ENCODE data around the gene NDOR1.

NDOR1 gene

DNA sequence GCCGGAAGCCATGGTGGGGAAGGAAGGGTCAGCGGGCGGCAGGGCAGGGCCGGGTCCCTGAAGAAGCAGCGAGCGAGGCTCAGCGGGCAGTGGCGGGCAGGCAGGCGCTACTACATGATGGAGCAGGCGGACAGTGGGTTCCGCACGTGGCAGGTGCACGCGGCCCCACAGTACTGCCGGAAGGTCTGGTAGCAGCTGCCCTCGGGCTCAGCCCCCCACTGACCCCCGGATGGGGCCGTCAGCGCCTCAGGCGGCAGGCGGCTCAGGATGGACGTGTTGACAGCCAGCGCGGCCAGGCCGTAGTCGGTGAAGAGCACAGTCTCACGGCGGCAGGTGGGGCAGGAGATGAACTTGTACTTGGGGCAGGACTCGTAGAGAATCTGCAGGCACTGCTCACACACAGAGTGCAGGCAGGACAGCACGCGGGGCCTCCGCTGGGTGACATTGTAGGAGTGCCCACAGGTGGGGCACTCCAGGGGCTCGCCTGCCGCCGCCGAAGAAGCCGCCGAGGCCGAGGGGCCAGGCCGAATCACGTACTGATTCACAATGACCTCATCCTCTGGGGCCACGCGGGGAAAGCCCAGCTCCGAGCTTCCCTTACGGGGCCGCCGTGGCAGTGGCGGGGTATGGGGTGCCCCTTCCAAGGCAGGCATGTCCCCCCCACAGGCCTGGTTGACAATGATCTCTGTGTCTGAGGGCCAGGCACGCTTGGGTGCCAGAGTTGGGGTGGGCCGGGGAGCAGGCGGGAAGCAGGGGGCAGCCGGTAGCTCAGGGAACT, 15.0 kb downstream of the NDOR1 start:
- DNase-seq (ENCODE audit: low read depth, low spot score), result no peak

DNA sequence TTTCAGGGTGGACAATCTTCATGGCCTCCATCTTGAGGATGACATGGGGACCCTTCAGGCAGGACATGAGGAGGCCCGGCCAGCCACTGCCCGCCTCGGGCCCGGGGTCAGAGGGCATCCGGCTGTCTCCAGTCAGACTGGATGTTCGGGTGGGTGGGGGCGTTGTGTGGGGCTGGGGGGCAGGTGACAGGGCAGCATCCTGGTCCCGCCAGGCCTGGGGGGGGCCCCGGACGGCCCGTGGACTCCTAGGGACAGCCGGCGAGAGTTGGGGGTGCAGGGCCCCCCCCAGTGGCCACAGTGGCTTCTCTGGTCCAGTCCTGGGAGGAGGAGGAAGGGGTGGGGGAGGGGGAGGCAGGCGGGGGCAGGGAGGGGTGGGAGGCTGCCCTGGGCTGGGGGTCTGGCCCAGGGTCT, 15.6 kb downstream of the NDOR1 start:
- no peak for DNase-seq (ENCODE audit: low read depth, low spot score)

DNA sequence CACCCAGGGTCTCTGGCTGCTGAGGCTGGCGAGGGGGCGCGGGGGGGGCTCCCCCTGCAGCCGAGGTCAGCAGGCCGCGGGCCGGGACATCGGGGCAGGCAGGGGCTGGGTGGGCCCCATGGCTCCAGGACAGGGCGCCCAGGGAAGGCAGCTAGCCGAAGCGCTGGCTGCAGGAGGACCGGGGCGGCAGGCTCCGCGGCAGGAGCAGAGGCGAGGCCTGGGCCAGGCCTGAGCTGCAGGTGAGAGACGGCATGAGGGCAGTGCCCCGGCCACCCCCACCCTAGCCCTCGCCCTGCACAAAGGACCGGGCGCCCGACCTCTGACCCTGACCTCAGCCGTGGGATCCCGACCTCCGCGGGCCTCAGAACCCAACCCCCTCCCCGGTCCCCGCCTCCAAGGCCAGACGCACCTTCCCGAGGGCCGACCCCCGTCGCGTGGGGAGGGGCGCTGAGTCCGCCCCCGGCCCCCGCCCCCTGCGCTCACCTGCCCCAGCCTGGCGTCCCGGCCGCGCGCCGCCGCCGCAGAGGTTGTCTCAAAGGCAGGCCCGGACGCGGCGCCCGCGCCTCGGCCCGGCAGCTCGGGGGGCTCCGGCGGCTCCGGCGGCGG, 16.1 kb downstream of the NDOR1 start:
- DNase-seq (ENCODE audit: low read depth, low spot score), result no peak

DNA sequence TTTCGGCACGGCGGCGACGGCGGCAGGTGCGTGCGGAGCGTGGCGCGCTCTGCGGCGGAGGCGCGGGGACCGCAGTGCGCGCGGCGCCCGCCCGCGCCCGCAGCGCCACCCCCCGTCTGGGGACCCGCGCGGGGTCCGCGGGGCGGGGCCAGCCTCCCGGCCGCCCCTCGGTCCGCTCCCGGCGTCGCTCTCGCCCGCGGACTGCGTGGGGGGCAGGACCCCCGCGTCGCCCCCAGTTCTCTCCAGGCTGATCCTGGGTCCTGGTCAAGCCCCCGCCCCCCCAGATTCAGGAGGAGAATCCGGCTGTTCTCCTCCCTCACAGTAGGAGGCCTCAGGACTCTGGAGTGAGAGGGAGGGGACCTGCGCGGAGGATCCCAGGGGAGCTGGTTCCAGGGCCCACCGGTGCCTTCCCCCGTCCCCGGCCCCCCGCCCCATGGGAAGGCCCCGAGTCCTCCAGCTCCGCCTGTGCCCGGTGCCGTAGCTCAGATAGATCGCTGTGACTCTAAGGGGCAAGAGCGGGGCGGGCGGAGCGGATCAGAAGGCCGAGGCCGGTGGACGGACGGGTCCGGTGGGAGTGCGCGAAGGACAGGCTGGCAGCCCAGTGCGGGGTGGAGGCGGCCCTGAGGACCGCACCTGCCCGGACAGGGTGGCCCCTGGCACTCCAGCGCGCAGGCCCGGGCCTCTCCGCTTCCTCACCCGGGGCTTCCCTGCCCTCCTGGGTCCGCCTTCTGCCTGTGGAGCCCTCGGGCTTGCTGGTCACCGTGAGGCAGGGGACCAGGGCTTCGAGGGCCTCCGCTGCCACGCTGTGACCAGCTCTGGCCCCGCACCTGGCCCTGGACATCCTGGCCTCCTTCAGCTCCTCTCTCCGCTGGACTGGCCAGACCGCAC, 16.9 kb downstream of the NDOR1 start, which contains the start of gene RNF208:
RNF208 (minus strand) TSS at position 51 of the 888 bp plus-strand sequence. CDS start 1,028 bp downstream, outside the sequence.
- DNase-seq (ENCODE audit: low read depth, low spot score), result no peak

DNA sequence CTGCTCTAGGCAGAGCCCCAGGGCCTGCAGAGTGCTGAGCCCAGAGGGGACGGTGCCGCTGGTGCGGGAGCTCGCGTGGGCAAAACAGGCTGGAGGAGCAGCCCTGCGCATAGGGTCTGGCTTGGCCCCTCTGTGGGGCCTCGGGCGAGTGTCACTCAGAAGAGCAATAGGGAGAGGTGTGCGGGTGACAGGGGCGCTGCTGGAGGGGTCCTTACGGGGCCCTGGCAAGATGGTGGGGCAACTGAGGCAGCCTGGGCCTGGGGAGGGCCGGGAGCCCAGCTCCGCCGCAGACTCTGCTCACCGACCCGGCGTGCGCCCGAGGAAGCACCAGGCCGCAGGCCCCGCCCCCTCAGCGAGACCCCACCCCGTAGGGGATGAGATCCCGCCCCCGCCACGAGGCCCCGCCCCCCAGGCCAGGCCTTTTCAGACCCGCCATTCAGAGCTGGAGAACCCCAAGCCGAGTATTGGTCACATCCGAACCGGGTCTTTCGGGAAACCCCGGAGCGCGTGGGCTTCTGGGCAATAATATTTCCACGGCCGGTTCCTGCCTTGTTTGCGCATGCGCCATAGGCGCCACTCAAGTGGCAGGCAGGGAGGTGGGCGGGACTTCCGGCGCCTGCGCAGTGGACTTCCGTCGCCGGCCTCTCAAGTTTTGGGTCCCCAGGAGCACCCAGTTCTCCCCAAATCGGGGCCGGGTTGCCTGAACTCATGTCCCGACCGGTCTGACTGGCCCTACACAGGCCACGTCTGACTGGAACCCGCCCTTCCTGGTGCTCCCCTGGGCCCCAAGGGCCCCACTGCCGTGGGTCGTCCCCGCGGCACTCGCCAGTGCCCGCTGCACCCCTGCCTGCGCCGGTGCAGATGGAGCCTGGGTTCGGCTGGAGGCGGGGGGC, 17.8 kb downstream of the NDOR1 start:
- peak; percentile 91 for DNase-seq (ENCODE audit: low read depth, low spot score)

DNA sequence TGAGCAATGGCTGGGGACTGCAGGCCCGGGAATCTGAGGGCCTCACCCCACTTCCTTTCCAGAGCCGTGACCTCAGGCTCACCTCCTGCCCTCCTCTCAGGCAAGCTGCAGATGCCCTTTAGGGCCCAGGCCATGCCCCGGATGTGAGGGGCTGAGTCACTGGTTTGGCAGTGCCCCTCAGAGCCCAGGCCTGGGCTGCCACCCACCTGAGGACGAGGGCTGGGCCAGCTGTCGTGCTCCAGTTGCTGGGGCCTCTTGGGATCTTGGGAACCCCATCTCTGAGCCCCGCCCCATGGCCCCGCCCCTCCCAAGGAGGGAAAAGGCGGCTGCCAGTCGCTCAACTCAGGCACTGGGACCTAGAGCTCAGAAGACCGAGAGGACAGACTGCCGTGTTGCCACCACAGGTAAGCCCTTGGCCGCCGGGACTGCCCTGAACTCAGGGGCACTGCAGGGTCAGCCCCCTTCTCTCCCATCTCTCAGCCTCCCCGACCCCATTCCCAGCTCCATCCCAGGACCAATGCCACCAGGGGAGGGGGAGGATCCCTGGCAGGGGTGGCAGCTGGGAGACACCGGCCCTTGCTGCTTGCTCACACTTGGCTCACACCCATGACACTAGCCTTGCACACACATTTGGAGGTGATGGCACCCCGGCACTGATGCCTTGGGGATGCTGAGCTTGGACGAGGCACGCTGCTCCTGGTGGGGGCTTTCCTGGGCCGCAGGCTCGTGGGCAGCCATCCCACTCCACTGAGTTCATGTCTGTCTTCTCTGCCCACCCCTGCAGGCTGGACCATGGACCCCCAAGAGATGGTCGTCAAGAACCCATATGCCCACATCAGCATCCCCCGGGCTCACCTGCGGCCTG, 19.6 kb downstream of the NDOR1 start, which contains the start of gene CYSRT1:
CYSRT1 (plus strand) TSS at position 345 of the 865 bp plus-strand sequence; CDS start at position 793, 448 bp downstream.
- no peak for DNase-seq (ENCODE audit: low read depth, low spot score)

DNA sequence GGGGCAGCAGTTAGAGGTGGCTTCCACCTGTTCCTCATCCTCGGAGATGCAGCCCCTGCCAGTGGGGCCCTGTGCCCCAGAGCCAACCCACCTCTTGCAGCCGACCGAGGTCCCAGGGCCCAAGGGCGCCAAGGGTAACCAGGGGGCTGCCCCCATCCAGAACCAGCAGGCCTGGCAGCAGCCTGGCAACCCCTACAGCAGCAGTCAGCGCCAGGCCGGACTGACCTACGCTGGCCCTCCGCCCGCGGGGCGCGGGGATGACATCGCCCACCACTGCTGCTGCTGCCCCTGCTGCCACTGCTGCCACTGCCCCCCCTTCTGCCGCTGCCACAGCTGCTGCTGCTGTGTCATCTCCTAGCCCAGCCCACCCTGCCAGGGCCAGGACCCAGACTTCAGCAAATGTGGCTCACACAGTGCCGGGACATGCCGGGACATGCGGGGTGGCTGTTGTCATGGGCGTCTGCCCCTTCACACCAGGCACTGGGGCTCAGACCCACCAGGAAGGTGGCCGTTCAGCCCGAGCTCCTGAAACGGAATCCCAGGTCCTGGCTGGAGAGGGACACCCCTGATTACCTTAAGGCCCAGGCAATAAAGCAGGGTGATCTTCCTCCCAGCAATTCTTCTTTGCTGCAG, 20.3 kb downstream of the NDOR1 start:
- no peak for DNase-seq (ENCODE audit: low read depth, low spot score)

DNA sequence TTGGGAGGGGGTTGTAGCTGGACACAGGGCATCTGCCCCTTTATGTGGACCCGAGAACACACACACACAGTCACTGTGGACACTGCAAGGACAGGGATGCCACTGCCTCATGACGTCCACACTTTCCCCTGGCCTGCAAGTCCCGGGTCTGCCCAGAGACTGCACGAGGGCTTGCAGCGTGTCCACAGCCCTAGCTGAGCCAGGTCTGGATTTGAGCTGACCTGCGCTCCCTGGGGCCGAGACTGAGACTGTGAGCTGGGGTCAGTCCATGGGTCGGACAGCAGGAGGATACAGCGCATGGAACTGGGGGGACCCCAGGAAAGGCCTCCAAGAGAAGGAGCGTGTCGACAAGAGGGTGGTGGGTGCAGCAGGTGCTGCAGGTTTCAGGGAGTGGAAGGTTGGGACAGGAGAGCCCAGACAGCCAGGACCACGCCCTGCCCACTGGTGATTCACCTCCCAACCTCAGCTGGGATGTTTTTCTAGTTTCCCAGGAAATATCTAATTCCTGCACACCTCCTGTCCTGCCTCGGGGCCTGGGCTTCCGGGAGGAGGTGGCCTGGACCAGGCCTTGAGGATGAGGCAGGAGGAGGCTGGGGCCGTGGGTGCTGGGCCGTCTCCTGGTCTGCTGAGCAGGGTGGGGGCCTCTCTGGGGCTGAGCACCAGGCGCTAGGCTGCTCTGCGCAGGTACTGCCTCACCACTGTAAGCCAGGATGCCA, 21.0 kb downstream of the NDOR1 start:
- DNase-seq (ENCODE audit: low read depth, low spot score), result no peak

DNA sequence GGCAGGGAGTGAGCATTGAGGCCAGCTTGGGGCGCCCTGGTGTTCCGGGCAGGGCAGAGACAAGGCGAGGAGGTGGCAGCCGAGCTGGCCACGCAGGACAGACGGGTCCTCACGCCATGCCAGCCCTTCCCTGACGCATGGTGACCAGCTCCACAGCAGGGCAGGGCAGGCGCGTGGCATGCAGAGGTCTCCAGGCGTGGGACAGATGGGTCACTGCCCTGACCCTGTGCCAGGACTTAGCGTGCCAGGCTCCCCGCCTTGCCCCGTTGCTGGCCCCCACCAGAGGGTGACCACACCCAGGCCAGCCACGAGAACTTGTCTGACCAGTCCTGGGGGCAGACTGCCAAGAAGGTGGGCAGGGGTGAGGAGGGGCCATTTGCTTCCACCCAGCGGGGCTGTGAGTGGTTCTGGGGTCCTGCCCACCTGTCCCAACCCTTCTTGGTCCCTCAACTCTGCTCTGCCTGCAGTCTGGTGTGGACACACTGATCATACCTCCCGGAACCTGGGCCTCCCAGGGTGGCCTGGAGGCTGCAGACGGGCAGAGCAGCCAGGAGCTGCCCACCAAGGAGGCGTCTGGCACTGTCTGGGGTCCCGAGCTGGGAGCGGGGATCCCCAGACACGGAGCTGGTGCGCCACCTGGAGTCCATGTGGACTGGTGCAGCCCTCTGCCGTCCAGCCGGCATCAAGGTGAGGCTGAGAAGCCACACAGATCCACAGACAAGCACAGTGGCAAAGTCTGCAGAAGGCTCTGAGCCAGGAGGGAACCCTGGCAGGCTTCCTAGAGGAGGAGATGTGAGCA, 21.8 kb downstream of the NDOR1 start, which contains the start of gene RNF224:
RNF224 (plus strand) TSS at position 449 of the 799 bp plus-strand sequence. CDS start 834 bp downstream, outside the sequence.
- DNase-seq (ENCODE audit: low read depth, low spot score), result no peak

DNA sequence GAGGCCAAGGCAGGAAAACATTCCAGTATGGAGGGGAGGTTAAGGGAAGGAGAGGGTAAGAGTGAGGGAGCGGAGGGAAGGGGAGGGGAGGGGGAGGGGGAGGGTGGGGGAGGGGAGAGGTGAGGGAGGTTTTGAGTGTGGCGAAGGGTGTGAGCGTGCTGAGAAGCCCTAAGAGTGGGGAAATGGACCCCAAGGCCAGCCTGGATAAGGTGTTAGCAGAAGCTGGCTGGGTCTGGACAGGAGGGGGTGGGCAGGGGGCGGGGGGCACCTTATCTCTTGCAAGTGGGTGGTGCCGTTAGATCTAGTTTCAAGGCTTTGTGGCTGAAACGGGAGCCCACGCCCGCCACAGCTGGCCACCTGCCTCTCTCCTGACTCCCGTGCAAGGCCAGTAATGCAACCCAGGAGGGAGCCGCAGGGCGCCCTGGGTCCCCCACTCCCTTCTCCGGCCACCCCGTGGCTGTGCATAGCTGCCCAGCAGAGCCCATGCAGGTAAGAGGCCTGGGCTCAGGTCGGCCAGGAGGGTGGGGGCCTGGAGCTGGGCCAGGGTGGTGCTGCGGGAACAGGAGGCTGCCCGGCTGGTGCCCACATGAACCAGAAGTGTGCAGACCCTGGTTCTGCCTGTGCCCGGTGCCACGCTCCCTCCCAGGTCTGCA, 22.5 kb downstream of the NDOR1 start:
- DNase-seq (ENCODE audit: low read depth, low spot score), result no peak

DNA sequence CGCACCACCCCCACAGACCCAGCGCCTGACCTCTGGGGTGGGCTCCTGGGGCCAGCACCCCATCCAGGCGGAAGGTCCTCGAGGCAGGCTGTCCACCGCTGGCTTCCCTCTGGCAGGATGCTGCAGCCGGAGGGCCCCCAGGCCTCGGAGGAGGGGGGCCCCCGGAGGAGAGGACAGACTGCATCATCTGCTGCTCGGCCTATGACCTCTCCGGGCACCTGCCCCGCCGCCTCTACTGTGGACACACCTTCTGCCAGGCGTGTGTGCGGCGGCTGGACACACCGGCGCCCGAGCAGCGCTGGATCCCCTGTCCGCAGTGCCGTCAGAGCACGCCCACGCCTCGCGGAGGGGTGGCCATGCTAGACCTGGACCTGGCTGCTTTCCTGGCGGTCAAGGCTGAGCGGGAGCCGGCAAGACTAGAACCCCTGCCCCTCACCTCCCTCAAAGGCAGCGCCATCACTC, 23.0 kb downstream of the NDOR1 start:
- no peak for DNase-seq (ENCODE audit: low read depth, low spot score)

DNA sequence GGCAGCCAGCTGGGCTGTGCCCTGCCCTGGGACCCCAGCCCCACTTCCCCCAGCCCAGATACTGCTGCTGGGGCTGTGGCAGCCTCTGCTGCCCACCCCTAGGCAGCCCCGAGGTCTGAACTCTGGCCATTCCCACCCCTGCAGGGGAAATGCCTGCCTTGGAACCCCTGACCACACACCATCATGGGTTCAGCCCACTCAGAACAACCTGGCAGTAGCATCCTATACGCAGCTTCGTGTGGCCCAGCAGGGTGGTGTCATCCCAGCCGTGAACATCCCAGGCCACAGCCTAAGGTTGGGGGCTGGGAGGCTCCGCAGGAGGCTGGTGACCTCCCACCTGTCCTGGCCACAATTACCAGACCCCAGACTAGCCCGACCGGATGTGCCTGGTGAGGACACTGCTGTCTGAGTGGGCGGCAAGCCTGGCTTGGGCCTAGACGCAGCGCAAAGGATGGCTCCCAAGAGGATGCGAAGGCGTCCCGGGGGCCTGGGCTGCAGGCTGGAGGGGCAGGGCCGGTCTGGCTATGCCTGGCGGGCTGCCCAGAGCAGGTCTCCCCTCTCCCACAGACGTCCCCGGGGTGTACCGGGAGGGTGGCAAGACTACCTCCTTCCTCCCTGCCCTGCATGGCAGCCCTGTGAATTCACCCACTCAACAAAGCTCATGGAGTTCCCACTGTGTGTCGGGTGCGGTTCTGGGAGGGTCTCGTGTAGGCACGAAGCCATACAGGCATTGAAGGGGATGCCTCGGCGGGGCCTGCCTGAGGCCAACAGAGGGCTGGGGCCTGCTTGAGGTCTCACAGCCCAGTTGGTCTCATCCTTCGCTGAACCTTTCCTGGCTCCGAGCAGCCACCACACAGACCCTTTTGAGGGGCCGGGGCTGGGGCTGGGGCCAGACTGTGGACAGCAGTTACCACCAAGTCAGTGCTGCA, 23.7 kb downstream of the NDOR1 start:
- DNase-seq (ENCODE audit: low read depth, low spot score), result no peak

DNA sequence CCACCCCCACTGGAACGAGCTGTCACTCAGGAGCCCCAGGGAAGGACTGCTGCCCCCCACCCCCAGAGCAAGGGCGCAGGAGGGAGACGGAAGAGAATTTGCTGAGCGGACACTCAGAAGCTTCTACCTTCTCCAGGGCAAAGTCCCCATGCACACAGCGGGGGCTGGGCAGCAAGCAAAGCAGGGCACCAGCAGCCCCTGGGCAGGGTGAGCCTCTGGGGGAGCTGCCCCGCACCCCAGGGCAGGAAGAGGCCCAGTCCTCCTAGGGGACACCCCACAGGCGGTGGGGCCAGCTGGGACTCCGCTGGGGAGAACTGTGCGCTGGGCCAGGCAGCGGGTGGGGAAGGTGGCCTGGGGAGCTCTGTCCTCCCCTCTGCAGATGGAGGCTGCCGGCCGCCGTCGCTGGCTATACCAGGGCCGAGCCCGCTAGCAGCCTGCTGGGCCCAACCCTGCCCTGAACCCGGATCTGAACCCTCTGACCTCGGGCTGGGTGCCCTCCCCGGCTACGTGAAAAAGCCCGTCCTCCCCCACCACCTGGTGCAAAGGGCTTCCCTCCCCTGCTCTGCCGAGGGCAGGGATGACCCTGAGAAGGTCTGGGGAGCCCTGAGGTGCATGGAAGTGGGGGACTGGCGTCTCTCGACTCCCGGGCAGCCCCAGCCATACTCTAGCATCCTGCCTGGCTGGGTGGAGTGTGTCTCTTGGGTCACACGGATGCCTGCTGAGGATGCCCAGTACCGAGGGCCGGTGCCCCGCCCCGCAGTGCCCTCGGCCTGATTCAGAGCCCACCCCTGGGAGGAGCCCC, 24.6 kb downstream of the NDOR1 start:
- no peak for DNase-seq (ENCODE audit: low read depth, low spot score)

DNA sequence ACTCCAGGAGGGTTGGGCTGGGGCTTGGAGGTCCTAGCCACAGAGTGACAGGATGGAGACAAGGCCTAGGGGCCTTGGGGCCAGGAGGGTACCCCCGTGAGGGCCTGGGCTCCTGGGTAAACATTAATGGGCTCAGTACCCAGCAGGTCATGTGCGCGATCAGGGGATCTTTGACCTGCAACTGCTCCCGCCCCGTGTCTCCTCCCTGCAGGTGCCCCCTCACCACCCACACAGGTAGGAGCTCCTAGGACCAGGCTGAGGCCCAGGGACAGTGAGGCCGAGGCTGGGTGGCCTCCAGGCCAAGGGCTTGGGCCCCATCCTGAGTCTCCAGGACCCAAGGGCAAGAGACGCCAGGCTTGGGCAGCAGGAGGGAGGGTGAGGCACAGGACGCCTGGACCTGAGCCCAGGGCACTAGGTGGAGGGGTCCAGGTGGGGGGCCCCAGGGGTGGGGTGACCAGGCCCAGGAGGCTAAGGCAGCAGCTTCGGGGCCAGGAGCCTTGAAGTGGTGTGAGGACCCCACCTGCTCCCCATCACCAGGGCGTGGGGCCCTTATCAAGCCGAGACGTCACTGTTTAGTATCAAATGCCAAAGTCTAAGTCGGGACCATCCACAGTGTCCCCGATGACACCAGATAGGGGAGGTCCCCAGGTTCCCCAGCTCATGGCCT, 25.3 kb downstream of the NDOR1 start, which contains the start of gene SLC34A3:
SLC34A3 (plus strand) TSS at position 197 of the 667 bp plus-strand sequence. CDS start 802 bp downstream, outside the sequence.
- no peak for DNase-seq (ENCODE audit: low read depth, low spot score)

Data from brain pericyte (primary cell).